HG03442 (cell line): Measurements from ENCODE around the gene ITIH6.

Experiments used
- ATAC-seq: cut with Tn5 transposase; IDR thresholded peaks from one replicate; pipeline ENCODE4 v1.9.1; 2021; ENCODE audit warnings: mild to moderate bottlenecking, moderate library complexity; ENCODE audit not compliant: unreplicated experiment

Gene ITIH6

GRCh38 chrX:54715621-54716020 is 82.4 kb downstream of the ITIH6 start:
- no peak for ATAC-seq

- no peak for ATAC-seq
These were observed 83.6 kb downstream of the ITIH6 start for GRCh38 chrX:54714424-54714823.

GRCh38 chrX:54711735-54712134 is 86.3 kb downstream of the ITIH6 start:
- ATAC-seq, result no peak

- no peak for ATAC-seq
These were observed 87.1 kb downstream of the ITIH6 start for GRCh38 chrX:54710920-54711319.

- ATAC-seq, result no peak
These were observed 89.7 kb downstream of the ITIH6 start for GRCh38 chrX:54708404-54708803.
